Esophagus squamous epithelium (tissue), 4 donors: ENCODE results near the gene SYT13.

ENCODE experiments used
- POLR2A ChIP-seq, 4 donors: fragments of 450-650 bp; IDR thresholded peaks; one replicate each; pipeline ENCODE4 v1.6.1; 2017; ENCODE audit warnings: antibody characterized with exemption in 4 of 4, mild to moderate bottlenecking in 4 of 4, moderate library complexity in 3 of 4
- TF ChIP-seq, protein P1 (sequence below), 6 experiments: fragments of 450-650 bp in 4 of 6; fragments of 200-600 bp in 2 of 6; sonication (generic) in 2 of 6; IDR thresholded peaks; one replicate each; pipeline ENCODE4 v1.5.1; 2016 to 2019; ENCODE audit warnings: antibody characterized with exemption in 6 of 6, mild to moderate bottlenecking in 4 of 6, moderate library complexity in 4 of 6

GRCh38 chr11:45245218-45246045 is 40.7 kb downstream of the SYT13 start:
- TF ChIP-seq, protein P1, sequence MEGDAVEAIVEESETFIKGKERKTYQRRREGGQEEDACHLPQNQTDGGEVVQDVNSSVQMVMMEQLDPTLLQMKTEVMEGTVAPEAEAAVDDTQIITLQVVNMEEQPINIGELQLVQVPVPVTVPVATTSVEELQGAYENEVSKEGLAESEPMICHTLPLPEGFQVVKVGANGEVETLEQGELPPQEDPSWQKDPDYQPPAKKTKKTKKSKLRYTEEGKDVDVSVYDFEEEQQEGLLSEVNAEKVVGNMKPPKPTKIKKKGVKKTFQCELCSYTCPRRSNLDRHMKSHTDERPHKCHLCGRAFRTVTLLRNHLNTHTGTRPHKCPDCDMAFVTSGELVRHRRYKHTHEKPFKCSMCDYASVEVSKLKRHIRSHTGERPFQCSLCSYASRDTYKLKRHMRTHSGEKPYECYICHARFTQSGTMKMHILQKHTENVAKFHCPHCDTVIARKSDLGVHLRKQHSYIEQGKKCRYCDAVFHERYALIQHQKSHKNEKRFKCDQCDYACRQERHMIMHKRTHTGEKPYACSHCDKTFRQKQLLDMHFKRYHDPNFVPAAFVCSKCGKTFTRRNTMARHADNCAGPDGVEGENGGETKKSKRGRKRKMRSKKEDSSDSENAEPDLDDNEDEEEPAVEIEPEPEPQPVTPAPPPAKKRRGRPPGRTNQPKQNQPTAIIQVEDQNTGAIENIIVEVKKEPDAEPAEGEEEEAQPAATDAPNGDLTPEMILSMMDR (IDR thresholded peaks at IDR 0.05) = no peak
- TF ChIP-seq POLR2A (IDR thresholded peaks at IDR 0.05) = no peak
